Natural killer cell (primary cell): Measurements from ENCODE around the gene TMEM187. TPM values are rescaled to one million over a fixed set of nuclear protein-coding genes. Genes with fewer than 3 reads are reported as not detected.
A peak's percentile ranks its signal among the peaks of the same experiment; 100 is the strongest.

Experiments
- ATAC-seq, 3 donors: fragments of 150-1000 bp in 2 of 3; fragments of 200-7000 bp in 1 of 3; cut with Tn5 transposase; 1 replicate in 1 of 3; 2 replicates in 2 of 3; pipeline ENCODE4 v1.10.0; 2021; ENCODE audit warnings: mild to moderate bottlenecking in 2 of 3, moderate library complexity in 2 of 3
- DNase-seq, 2 donors: peaks; one replicate each; pipeline versions ENCODE4 v3.0.0 to v3.0.0-alpha.2; 2013 to 2021; ENCODE audit warnings: mixed read lengths in 1 of 2
- H3K27ac ChIP-seq: one replicate; pipeline ENCODE4 v1.5.1; 2013; ENCODE audit warnings: mild to moderate bottlenecking, low read length
- H3K27me3 ChIP-seq: one replicate; pipeline ENCODE4 v1.6.1; 2013; ENCODE audit warnings: low read length; ENCODE audit not compliant: control insufficient read depth, insufficient read depth
- H3K36me3 ChIP-seq: one replicate; pipeline ENCODE4 v1.6.1; 2013; ENCODE audit warnings: low read length; ENCODE audit not compliant: control insufficient read depth, insufficient read depth
- H3K4me1 ChIP-seq: one replicate; pipeline ENCODE4 v1.6.1; 2013; ENCODE audit warnings: low read length; ENCODE audit not compliant: control insufficient read depth, insufficient read depth
- H3K4me3 ChIP-seq: one replicate; pipeline ENCODE4 v1.5.1; 2013; ENCODE audit warnings: low read length
- H3K9me3 ChIP-seq: one replicate; pipeline ENCODE4 v1.6.1; 2013; ENCODE audit warnings: low read length; ENCODE audit not compliant: control insufficient read depth, insufficient read depth
- H3K27ac Mint-ChIP-seq, 2 donors: one replicate each; pipeline ENCODE4 v1.8.0; 2022; ENCODE audit warnings: mild to moderate bottlenecking in 2 of 2, mixed read lengths in 2 of 2, moderate library complexity in 1 of 2
- H3K27me3 Mint-ChIP-seq, 2 donors: one replicate each; pipeline ENCODE4 v1.8.0; 2022; ENCODE audit warnings: low read depth in 2 of 2, mixed read lengths in 2 of 2
- H3K36me3 Mint-ChIP-seq: one replicate; pipeline ENCODE4 v1.8.0; 2022; ENCODE audit warnings: mixed read lengths
- H3K4me1 Mint-ChIP-seq, 2 donors: one replicate each; pipeline ENCODE4 v1.8.0; 2022; ENCODE audit warnings: mixed read lengths in 2 of 2
- H3K4me3 Mint-ChIP-seq: one replicate; pipeline ENCODE4 v1.8.0; 2022; ENCODE audit warnings: mild to moderate bottlenecking, moderate library complexity, mixed read lengths
- H3K9me3 Mint-ChIP-seq, 2 donors: one replicate each; pipeline ENCODE4 v1.8.0; 2022; ENCODE audit warnings: mixed read lengths in 2 of 2
- WGBS: methylation state at CpG from one replicate; pipeline ENCODE4 v1.1.7; 2013; ENCODE audit warnings: missing lambda C conversion rate; ENCODE audit not compliant: insufficient coverage; 5-methylcytosine and 5-hydroxymethylcytosine counted together
- intact Hi-C: fragments of 100-400 bp; cut with micrococcal nuclease; formaldehyde crosslinking; loops from one replicate; pipeline ENCODE4 v1.14.2; 2022
- total RNA-seq, 4 donors: library from RNA; stranded (reverse); fragments of 120-200 nt in 1 of 4; gene quantifications; one replicate each; pipeline versions ENCODE4 v1.2.3 to v1.2.4, GENCODE V29; 2013 to 2022
- TF ChIP-seq, protein P1 (sequence below): fragments of 200-600 bp; IDR thresholded peaks from one replicate; pipeline ENCODE4 v1.8.0; 2022; ENCODE audit warnings: antibody characterized with exemption

The TMEM187 gene
- total RNA-seq, 3 donors from 2014 or later (not counting 1 experiment from before 2014, with no cell fraction given): 1.2 to 4.3 (median 1.4) TPM

DNA sequence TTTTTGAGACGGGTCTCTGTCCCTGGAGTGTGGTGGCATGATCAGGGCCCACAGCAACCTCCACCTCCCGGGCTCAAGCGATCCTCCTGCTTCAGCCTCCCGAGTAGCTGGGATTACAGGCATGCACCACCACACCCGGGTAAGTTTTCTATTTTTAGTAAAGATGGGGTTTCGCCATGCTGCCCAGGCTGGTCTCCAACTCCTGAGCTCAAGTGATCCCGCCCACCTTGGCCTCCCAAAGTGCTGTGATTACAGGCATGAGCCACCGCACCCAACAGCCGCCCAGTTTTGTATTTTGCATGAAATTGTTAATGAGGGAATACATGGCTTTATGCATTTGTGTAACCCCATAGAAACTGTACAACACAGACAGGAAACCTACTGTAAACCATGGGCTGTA, 43.7 kb upstream of the TMEM187 start:
- Histone ChIP-seq H3K9me3 (no peaks in the 10 kb centered on the region), H3K27me3 (no peaks in the 10 kb centered on the region), H3K4me1 (peaks cover 56% of the 10 kb centered on the region), H3K4me3 (peak overlapping the region; percentile 21), H3K27ac (peak overlapping the region; percentile 49), H3K36me3 (peaks cover 22% of the 10 kb centered on the region)
- H3K27ac Mint-ChIP-seq: peak overlapping the region; percentile 91 to 96
- no peak for DNase-seq
- intact Hi-C loops: loop anchor here (5.0 to 10.0 kb wide), 2 partner anchors 38 to 166 kb away; partner anchors contain the start of gene MECP2
- TF ChIP-seq, protein P1, sequence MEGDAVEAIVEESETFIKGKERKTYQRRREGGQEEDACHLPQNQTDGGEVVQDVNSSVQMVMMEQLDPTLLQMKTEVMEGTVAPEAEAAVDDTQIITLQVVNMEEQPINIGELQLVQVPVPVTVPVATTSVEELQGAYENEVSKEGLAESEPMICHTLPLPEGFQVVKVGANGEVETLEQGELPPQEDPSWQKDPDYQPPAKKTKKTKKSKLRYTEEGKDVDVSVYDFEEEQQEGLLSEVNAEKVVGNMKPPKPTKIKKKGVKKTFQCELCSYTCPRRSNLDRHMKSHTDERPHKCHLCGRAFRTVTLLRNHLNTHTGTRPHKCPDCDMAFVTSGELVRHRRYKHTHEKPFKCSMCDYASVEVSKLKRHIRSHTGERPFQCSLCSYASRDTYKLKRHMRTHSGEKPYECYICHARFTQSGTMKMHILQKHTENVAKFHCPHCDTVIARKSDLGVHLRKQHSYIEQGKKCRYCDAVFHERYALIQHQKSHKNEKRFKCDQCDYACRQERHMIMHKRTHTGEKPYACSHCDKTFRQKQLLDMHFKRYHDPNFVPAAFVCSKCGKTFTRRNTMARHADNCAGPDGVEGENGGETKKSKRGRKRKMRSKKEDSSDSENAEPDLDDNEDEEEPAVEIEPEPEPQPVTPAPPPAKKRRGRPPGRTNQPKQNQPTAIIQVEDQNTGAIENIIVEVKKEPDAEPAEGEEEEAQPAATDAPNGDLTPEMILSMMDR: no peak
- H3K9me3 Mint-ChIP-seq: no peaks in the 10 kb centered on the region
- H3K4me1 Mint-ChIP-seq: peaks cover 28 to 46% of the 10 kb centered on the region in 2 donors
- ATAC-seq: no peak
- WGBS: 25% methylated on average over 2 of the region's 9 CpGs
- H3K4me3 Mint-ChIP-seq: peak overlapping the region; percentile 19
- no peaks in the 10 kb centered on the region for H3K27me3 Mint-ChIP-seq
- no peaks in the 10 kb centered on the region for H3K36me3 Mint-ChIP-seq

DNA sequence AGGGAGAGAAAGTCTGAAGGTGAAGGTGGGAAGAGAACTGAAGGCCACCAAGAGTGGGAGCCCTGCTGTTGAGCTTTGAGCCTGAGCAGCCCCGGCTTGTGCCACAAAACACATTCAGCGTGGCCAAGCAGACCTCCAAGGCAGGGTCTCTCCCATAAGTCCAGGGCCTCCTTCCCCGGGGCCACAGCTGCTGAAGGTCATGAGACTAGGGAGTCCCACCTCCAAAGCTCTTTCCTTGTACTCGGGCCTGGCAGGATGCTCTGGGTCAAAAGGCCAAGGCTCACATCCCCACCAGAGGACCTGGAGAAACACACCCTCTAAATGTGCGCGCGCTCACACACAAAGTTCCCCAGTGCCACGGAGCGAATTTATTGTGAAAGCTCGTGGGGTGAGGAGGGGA, 43.0 kb upstream of the TMEM187 start:
- no peaks in the 10 kb centered on the region for H3K27me3 ChIP-seq
- peaks cover 22% of the 10 kb centered on the region for H3K36me3 ChIP-seq
- Mint-ChIP-seq H3K36me3 (no peaks in the 10 kb centered on the region), H3K9me3 (no peaks in the 10 kb centered on the region), H3K27ac (peak overlapping the region; percentile 91 to 96), H3K4me3 (no peak overlapping the region), H3K4me1 (peaks cover 23 to 45% of the 10 kb centered on the region in 2 donors), H3K27me3 (no peaks in the 10 kb centered on the region)
- ATAC-seq (no peak), DNase-seq (no peak)
- peak overlapping the region; percentile 30 for H3K27ac ChIP-seq
- 90% methylated on average over 10 of the region's 10 CpGs for whole genome bisulfite sequencing
- no peak overlapping the region for H3K4me3 ChIP-seq
- TF ChIP-seq, protein P1: no peak
- H3K4me1 ChIP-seq: peaks cover 55% of the 10 kb centered on the region
- intact Hi-C loops: loop anchor here (5.0 to 10.0 kb wide), 2 partner anchors 38 to 165 kb away; partner anchors contain the start of gene MECP2
- H3K9me3 ChIP-seq: no peaks in the 10 kb centered on the region

DNA sequence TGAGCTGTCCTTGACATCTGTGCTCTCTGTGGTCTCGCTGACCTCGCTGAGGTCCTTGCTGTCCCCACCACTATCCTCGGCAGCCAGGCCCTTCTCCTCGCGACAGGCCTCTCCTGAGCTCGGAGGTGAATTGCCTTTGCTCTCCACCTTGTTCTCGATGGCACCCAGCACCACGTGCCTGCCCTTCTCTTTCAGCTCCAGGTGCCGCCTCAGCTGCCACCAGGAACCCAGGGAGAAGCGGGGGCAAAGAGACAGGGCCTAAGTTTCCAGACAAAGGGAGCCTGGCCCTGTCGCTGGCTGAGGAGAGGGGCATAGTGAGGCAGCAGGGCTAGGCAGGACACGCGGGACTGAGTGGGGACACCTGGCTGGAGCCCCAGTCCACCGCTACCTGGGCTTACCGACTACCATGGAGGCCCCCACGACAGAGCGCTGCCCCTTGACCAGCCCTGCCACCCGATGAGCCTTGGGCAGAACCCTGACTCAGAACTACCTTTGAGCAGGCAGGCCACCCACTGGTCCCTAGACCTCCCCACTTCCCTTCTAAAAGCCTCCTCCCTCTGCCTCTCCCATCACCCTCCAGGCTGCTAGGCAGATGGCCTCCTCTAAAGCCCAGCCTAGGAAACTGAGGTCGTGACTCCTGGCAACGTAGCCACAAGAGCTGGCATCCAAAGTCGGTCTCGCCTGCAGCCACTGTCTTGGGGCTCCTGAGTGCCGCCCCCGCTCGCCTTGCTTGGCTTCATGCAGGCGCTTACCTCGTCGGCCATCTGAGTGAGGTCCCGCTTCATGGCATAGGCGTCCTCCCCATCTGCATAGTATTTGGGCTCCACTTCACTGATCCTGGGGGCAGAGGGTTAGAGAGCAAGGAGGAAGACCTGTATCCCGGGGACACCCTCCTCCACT, 42.3 kb upstream of the TMEM187 start:
- Mint-ChIP-seq H3K27ac (no peak overlapping the region), H3K27me3 (no peaks in the 10 kb centered on the region), H3K4me3 (no peak overlapping the region), H3K36me3 (no peaks in the 10 kb centered on the region), H3K4me1 (peaks cover 16 to 39% of the 10 kb centered on the region in 2 donors), H3K9me3 (no peaks in the 10 kb centered on the region)
- ATAC-seq (no peak), DNase-seq (no peak)
- Histone ChIP-seq H3K4me3 (no peak overlapping the region), H3K36me3 (peaks cover 22% of the 10 kb centered on the region), H3K27ac (no peak overlapping the region), H3K4me1 (peaks cover 49% of the 10 kb centered on the region), H3K27me3 (no peaks in the 10 kb centered on the region), H3K9me3 (no peaks in the 10 kb centered on the region)
- intact Hi-C loops: no loop called here
- TF ChIP-seq, protein P1: no peak
- 94% methylated on average over 30 of the region's 31 CpGs for WGBS
